ENCODE data around the gene LYST. TPM values are rescaled to one million over a fixed set of nuclear protein-coding genes. Genes with fewer than 3 reads are reported as not detected.

LYST gene
- total and polyA plus RNA-seq, 2 of the 4 experiments (the other 2 are of a cell fraction), result 2.2 to 7.2 TPM

DNA sequence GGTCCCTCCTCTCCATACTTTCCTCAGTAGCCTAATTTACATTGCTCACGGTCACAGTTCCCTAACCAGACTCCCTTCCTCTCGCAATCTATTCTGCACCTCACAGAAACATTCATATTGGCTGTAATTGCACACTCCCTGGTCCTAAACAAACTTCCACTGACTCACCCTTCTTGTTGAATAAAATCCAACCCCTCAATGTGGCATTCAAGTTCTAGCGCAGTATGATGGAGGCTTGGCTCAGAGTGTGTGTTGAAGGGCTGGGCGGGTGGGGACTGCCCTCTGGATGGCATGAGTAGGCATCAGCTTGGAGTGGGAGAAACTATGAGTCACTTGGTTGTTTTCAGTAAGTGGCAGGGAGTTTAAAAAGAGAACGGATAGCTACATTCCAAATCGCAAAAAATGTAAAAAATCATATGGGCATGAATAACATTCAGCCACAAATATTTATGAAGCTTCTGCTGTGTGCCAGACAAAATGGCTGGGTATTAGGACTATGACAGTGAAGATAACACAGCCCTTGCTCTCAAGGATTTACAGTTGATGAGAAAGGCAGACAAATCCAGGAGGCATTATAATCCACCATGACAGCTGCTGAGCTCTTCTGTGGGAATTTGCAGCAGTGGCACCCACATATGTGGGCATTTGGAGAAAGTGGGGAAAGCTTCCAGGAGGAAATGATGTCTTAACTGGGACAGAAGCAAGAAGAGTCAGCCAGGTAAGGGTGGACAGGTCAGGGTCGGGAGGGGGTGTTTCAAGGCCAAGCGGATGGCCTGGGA, 42.2 kb upstream of the LYST start:
- Histone ChIP-seq H2BK20ac (ENCODE audit: low read depth, low read length) (peak overlapping the region; percentile 80), H3K4me2 (ENCODE audit: low read depth, low read length) (peak overlapping the region; percentile 63), H3K27ac (ENCODE audit: insufficient read depth, low read length) (peak overlapping the region; percentile 86), H3K9me3 (ENCODE audit: control insufficient read depth, insufficient read depth, low read length) (no peaks in the 10 kb centered on the region), H3K18ac (ENCODE audit: low read depth, low read length) (peak overlapping the region; percentile 84), H2BK120ac (ENCODE audit: low read depth, low read length) (peak overlapping the region; percentile 91), H3K9ac (ENCODE audit: low read depth, low read length) (no peak overlapping the region), H3K14ac (replicated peaks; ENCODE audit: low read depth, low read length) (peak overlapping the region; percentile 64; the same call in 1 of the 2 replicates), H3K36me3 (ENCODE audit: control insufficient read depth, insufficient read depth, low read length) (no peaks in the 10 kb centered on the region), H2BK15ac (ENCODE audit: low read depth, low read length) (peak overlapping the region; percentile 52), H3K4me1 (ENCODE audit: control insufficient read depth, insufficient read depth, low read length) (peaks cover 17% of the 10 kb centered on the region), H3K4me3 (ENCODE audit: insufficient read depth, low read depth, low read length) (no peak overlapping the region), H3K79me1 (ENCODE audit: low read depth in 1 of 2, low read length in 2 of 2) (no peaks in the 10 kb centered on the region), H4K20me1 (ENCODE audit: insufficient read depth, low read length) (no peaks in the 10 kb centered on the region), H4K8ac (ENCODE audit: low read depth in 2 of 2, low read length in 2 of 2) (peak overlapping the region; percentile 44 to 64; a peak in 3 of 4 replicates), H2AK5ac (ENCODE audit: low read depth, low read length) (peak overlapping the region; percentile 98), H4K5ac (ENCODE audit: low read depth, low read length) (peak overlapping the region; percentile 82), H3K9me1 (ENCODE audit: insufficient read depth, low read length) (peaks cover 10% of the 10 kb centered on the region), H3K27me3 (ENCODE audit: control insufficient read depth, insufficient read depth, low read length) (peaks cover 9% of the 10 kb centered on the region), H2AK9ac (replicated peaks; ENCODE audit: low read depth, low read length, poor library complexity) (peak overlapping the region; percentile 4), H3K56ac (ENCODE audit: extremely low read depth, insufficient read depth, low read length) (peak overlapping the region; percentile 39; the same call in 1 of the 2 replicates), H4K91ac (ENCODE audit: insufficient read depth, low read depth, low read length) (peak overlapping the region; percentile 85), H3K23ac (ENCODE audit: low read depth, low read length) (0 out of 2 replicates have a peak overlapping the region, but pooled peaks have one; percentile 29), H2AFZ (replicated peaks; ENCODE audit: low read length, poor library complexity) (peak overlapping the region; percentile 24), H2BK5ac (ENCODE audit: low read depth, low read length, poor library complexity, severe bottlenecking) (peak overlapping the region; percentile 93), H3K4ac (ENCODE audit: low read depth, low read length) (peak overlapping the region; percentile 94)
- intact Hi-C loops (cut with micrococcal nuclease), result no loop called here
- dilution Hi-C loops (cut with HindIII; ENCODE audit: low sequenced_read_pairs, unreplicated experiment), result no loop called here
- BruUV-seq (replicated peaks), result no TSS peak
- ATAC-seq (ENCODE audit: low read depth), result peak; percentile 69
- WGBS, 2 experiments (ENCODE audit: extremely low coverage in 2 of 2, insufficient read length in 1 of 2), result 100% methylated on average over 2 of the region's 8 CpGs; no CpG with 5 or more reads in 1 of the 2 experiments
- peak; percentile 82 for DNase-seq
- in situ Hi-C loops (cut with MboI; ENCODE audit: low sequenced_read_pairs), result no loop called here
- CTCF ChIA-PET, result interaction anchor here (0.9 kb wide), 1 partner anchor 43 kb away, joined by 4 read pairs; the partner anchor contains the start of gene LYST
- TF ChIP-seq CEBPB (IDR thresholded peaks at IDR 0.05; ENCODE audit: low read depth, low read length) (peak; percentile 75), FOS (IDR thresholded peaks at IDR 0.05; ENCODE audit: low read depth, low read length) (0 out of 2 replicates have a peak, but pooled peaks have one; percentile 48), BHLHE40 (IDR thresholded peaks at IDR 0.05; ENCODE audit: low read depth, low read length) (peak; percentile 14; the same call in 1 of the 2 replicates), SMC3 (IDR thresholded peaks at IDR 0.05; ENCODE audit: low read depth, low read length) (no peak)
- POLR2A ChIA-PET (ENCODE audit: unreplicated experiment), result interaction anchor here (0.5 kb wide), 1 partner anchor 170 kb away, joined by 3 read pairs; no protein-coding TSS in a partner anchor

All from IMR-90 (cell line).